Right atrium auricular region (tissue), 2 donors: Measurements from ENCODE around the gene MYO1E. TPM values are rescaled to one million over a fixed set of nuclear protein-coding genes. Genes with fewer than 3 reads are reported as not detected.

Experiments
- DNase-seq: peaks from one replicate; pipeline ENCODE4 v3.0.0-alpha.2; 2019; ENCODE audit warnings: low spot score
- H3K27ac ChIP-seq, 2 donors: fragments of 200-600 bp; sonication (generic); 1 replicate in 1 of 2; 2 replicates in 1 of 2; pipeline ENCODE4 v1.5.1; 2016 to 2019
- H3K27me3 ChIP-seq, 2 donors: fragments of 200-600 bp; sonication (generic); one replicate each; pipeline versions ENCODE4 v1.5.1 to v1.6.0; 2017 to 2019
- H3K36me3 ChIP-seq: fragments of 200-600 bp; sonication (generic); one replicate; pipeline ENCODE4 v1.5.1; 2016
- H3K4me1 ChIP-seq, 2 donors: fragments of 200-600 bp; sonication (generic); one replicate each; pipeline versions ENCODE4 v1.5.1 to v1.6.0; 2017 to 2019
- H3K4me3 ChIP-seq, 2 donors: fragments of 200-600 bp; sonication (generic); 1 replicate in 1 of 2; 2 replicates in 1 of 2; pipeline ENCODE4 v1.5.1; 2017 to 2019; ENCODE audit warnings: mild to moderate bottlenecking in 1 of 2, moderate library complexity in 1 of 2
- H3K9me3 ChIP-seq, 2 donors: fragments of 200-600 bp; sonication (generic); one replicate each; pipeline ENCODE4 v1.5.1; 2019
- total RNA-seq, 2 donors: library from RNA; depleted of rRNA; stranded (reverse); fragments of >200 nt; gene quantifications; one replicate each; pipeline ENCODE4 v1.1.0, GENCODE V29; 2016
- TF ChIP-seq, protein P1 (sequence below), 2 donors: fragments of 200-600 bp; sonication (generic); IDR thresholded peaks; one replicate each; pipeline ENCODE4 v1.5.1; 2019; ENCODE audit warnings: antibody characterized with exemption in 2 of 2

Gene MYO1E
- total RNA-seq, 2 donors from 2014 or later = 9.6 to 17.2 TPM

DNA sequence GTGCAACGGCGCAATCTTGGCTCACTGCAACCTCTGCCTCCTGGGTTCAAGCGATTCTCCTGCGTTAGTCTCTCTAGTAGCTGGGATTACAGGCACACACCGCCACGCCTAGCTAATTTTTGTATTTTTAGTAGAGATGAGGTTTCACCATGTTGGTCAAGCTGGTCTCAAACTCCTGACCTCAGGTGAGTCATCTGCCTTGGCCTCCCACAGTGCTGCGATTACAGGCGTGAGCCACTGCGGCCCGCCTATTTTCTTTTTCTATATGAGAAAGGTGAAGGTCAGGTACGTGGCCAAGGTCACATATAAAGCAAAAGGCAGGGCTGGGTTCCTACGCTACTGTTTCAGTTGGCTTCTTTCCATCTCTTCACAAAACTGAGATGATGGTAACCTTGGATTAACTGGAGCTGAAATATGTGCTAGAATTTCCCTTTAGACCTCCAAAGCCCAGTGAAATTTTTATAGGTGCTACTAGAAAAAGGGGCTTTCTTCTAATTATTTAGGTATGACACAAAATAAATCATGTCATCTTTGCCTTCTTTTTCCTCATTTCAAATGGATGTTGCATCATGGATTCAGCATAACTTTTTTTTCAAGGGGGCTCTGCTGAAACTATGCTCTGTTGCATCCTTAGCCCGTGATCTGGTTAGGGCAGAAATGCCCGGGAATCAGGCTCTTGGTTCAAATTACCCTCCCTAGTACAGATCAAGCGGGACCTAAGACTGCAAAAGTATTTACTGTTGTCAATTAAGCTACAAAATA lies 68.5 kb downstream of the MYO1E start:
- H3K27me3 ChIP-seq = no peaks in the 10 kb centered on the region
- H3K4me1 ChIP-seq = peaks cover 0 to 29% of the 10 kb centered on the region in 2 donors
- TF ChIP-seq, protein P1, sequence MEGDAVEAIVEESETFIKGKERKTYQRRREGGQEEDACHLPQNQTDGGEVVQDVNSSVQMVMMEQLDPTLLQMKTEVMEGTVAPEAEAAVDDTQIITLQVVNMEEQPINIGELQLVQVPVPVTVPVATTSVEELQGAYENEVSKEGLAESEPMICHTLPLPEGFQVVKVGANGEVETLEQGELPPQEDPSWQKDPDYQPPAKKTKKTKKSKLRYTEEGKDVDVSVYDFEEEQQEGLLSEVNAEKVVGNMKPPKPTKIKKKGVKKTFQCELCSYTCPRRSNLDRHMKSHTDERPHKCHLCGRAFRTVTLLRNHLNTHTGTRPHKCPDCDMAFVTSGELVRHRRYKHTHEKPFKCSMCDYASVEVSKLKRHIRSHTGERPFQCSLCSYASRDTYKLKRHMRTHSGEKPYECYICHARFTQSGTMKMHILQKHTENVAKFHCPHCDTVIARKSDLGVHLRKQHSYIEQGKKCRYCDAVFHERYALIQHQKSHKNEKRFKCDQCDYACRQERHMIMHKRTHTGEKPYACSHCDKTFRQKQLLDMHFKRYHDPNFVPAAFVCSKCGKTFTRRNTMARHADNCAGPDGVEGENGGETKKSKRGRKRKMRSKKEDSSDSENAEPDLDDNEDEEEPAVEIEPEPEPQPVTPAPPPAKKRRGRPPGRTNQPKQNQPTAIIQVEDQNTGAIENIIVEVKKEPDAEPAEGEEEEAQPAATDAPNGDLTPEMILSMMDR (IDR thresholded peaks at IDR 0.05) = no peak
- H3K4me3 ChIP-seq = no peak overlapping the region
- DNase-seq = no peak
- H3K36me3 ChIP-seq = no peaks in the 10 kb centered on the region
- no peaks in the 10 kb centered on the region for H3K9me3 ChIP-seq
- H3K27ac ChIP-seq = no peak overlapping the region

DNA sequence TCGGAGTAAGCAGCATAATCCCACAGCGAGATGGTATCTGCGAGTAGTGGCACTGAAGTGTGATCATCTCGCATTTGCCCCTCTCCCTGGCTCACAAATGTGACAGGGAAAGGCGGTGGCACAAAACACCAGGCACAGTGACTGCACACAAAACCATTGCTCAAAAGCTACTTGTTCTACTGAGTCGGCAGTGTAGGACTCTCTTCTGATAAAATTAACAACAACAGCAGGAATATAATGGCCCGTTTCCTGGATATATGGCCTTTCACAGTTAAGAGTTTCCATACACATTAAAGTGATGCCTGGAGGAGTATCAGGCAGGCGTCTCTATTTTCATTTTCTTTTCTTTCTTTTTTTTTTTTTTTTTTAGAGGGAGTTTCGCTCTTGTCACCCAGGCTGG lies 69.0 kb downstream of the MYO1E start:
- Histone ChIP-seq H3K4me3 (no peak overlapping the region), H3K36me3 (no peaks in the 10 kb centered on the region), H3K27ac (no peak overlapping the region), H3K27me3 (no peaks in the 10 kb centered on the region), H3K9me3 (no peaks in the 10 kb centered on the region), H3K4me1 (peaks cover 0 to 29% of the 10 kb centered on the region in 2 donors)
- no peak for DNase-seq
- TF ChIP-seq, protein P1 (IDR thresholded peaks at IDR 0.05) = no peak

DNA sequence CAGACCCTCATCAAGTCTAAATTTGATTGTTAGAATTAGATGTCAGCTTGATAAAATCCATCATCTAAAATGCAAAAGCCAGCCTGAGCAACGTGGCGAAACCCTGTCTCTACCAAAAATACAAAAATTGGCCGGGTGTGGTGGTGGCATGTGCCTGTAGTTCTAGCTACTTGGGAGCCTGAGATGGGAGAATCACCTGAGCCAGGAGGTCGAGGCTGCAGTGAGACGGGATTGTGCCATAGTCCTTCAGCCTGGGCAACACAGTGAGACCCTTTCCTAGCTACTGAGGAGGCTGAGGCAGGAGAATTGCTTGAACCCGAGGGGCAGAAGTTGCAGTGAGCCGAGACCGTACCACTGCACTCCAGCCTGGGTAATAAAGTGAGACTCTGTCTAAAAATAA lies 69.5 kb downstream of the MYO1E start:
- H3K36me3 ChIP-seq = no peaks in the 10 kb centered on the region
- no peaks in the 10 kb centered on the region for H3K27me3 ChIP-seq
- no peaks in the 10 kb centered on the region for H3K9me3 ChIP-seq
- TF ChIP-seq, protein P1 (IDR thresholded peaks at IDR 0.05) = no peak
- peaks cover 0 to 29% of the 10 kb centered on the region in 2 donors for H3K4me1 ChIP-seq
- no peak overlapping the region for H3K4me3 ChIP-seq
- no peak overlapping the region for H3K27ac ChIP-seq
- DNase-seq = no peak

DNA sequence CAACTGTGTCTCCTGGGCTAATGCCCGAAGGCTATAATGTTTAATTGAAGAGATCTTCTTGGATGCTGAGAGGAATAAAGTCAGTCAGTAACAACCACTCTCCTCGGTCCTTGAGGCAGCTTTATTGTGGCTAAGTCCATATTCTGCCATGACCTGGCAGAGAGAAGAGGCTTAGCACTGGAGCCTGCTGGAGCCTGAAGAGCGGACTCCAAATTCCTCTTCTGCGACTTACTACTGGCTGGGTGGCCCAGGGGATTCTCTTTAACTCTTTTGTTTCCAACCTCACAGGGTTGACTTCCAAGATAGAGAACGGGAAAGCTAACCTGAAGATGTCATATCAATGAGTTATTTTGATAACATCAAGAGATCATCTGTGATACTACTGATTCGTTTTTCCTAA lies 71.1 kb downstream of the MYO1E start:
- H3K27ac ChIP-seq = no peak overlapping the region
- DNase-seq = no peak
- peaks cover 0 to 27% of the 10 kb centered on the region in 2 donors for H3K4me1 ChIP-seq
- TF ChIP-seq, protein P1 (IDR thresholded peaks at IDR 0.05) = no peak
- no peaks in the 10 kb centered on the region for H3K9me3 ChIP-seq
- H3K4me3 ChIP-seq = no peak overlapping the region
- H3K36me3 ChIP-seq = no peaks in the 10 kb centered on the region
- H3K27me3 ChIP-seq = no peaks in the 10 kb centered on the region

DNA sequence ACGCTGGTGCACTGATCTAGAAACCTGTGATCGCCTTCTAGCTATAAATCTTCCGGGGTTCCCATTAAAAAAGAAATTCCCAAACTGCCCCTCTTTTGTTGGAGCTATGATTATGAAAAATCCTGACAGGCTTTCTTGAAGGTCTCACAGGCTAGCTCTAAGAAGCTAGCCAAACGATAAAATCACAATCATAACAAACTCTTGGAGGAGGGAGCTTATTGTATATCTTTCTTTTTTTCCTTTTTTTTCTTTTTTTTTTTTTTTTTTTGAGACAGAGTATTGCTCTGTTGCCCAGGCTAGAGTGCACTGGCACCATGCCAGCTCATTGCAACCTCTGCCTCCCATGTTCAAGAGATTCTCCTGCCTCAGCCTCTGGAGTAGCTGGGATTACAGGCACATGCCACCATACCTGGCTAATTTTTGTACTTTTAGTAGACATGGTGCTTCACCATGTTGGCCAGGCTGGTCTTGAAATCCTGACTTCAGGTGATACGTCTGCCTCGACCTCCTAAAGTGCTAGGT lies 72.0 kb downstream of the MYO1E start:
- TF ChIP-seq, protein P1 (IDR thresholded peaks at IDR 0.05) = no peak
- Histone ChIP-seq H3K27ac (peak overlapping the region; percentile 4 to 55), H3K9me3 (no peaks in the 10 kb centered on the region), H3K4me1 (peaks cover 0 to 34% of the 10 kb centered on the region in 2 donors), H3K4me3 (no peak overlapping the region), H3K36me3 (no peaks in the 10 kb centered on the region), H3K27me3 (no peaks in the 10 kb centered on the region)
- no peak for DNase-seq
